Mesothelial cell of epicardium (in vitro differentiated cells): Measurements from ENCODE around the gene CRYBG3. TPM values are rescaled to one million over a fixed set of nuclear protein-coding genes. Genes with fewer than 3 reads are reported as not detected.

Experiments
- DNase-seq, 2 experiments: peaks; one replicate each; pipeline ENCODE4 v3.0.0; 2021; ENCODE audit warnings: low spot score in 2 of 2; ENCODE audit not compliant: unreplicated experiment in 2 of 2
- H3K27ac Mint-ChIP-seq: 2 replicates; pipeline ENCODE4 v1.8.0; 2021; ENCODE audit warnings: mixed read lengths
- H3K27me3 Mint-ChIP-seq: 2 replicates; pipeline ENCODE4 v1.8.0; 2021; ENCODE audit warnings: low read depth, mixed read lengths
- H3K36me3 Mint-ChIP-seq: 2 replicates; pipeline ENCODE4 v1.8.0; 2021; ENCODE audit warnings: mixed read lengths
- H3K4me1 Mint-ChIP-seq: 2 replicates; pipeline ENCODE4 v1.8.0; 2021; ENCODE audit warnings: mixed read lengths
- H3K4me3 Mint-ChIP-seq: 2 replicates; pipeline ENCODE4 v1.8.0; 2021; ENCODE audit warnings: mild to moderate bottlenecking, moderate library complexity, mixed read lengths
- H3K9me3 Mint-ChIP-seq: 2 replicates; pipeline ENCODE4 v1.8.0; 2021; ENCODE audit warnings: mixed read lengths
- total RNA-seq: library from RNA; stranded (reverse); gene quantifications from 3 replicates; pipeline ENCODE4 v1.2.1, GENCODE V29; 2021
- TF ChIP-seq, protein P1 (sequence below): fragments of 200-600 bp; sonication (generic); IDR thresholded peaks from one replicate; pipeline ENCODE4 v1.5.0; 2021; ENCODE audit warnings: antibody characterized with exemption; ENCODE audit not compliant: unreplicated experiment

The CRYBG3 gene
- total RNA-seq, 1 donor from 2014 or later = 6.8 TPM

DNA sequence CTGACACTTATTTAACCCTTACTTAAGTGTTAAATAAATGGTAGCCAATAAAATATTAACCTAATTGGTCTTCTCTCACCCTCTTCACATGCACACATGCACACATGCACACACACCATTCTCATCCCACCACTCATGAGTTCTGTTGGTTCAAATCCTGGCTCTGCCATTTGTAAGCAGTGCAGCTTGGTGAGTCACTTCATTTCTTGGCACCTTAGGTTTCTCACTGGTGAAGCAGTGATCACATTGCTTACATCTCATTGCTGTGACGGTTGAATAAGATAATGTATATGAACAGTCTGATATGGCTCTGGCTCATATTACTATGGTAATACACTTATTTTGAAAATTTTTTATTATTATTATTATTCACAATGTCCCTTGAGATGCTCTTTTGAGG lies 116.6 kb downstream of the CRYBG3 start:
- Mint-ChIP-seq H3K4me3 (no peak overlapping the region), H3K4me1 (peaks cover 3% of the 10 kb centered on the region), H3K27me3 (no peaks in the 10 kb centered on the region), H3K27ac (no peak overlapping the region), H3K9me3 (no peaks in the 10 kb centered on the region), H3K36me3 (peaks cover 7% of the 10 kb centered on the region)
- TF ChIP-seq, protein P1, sequence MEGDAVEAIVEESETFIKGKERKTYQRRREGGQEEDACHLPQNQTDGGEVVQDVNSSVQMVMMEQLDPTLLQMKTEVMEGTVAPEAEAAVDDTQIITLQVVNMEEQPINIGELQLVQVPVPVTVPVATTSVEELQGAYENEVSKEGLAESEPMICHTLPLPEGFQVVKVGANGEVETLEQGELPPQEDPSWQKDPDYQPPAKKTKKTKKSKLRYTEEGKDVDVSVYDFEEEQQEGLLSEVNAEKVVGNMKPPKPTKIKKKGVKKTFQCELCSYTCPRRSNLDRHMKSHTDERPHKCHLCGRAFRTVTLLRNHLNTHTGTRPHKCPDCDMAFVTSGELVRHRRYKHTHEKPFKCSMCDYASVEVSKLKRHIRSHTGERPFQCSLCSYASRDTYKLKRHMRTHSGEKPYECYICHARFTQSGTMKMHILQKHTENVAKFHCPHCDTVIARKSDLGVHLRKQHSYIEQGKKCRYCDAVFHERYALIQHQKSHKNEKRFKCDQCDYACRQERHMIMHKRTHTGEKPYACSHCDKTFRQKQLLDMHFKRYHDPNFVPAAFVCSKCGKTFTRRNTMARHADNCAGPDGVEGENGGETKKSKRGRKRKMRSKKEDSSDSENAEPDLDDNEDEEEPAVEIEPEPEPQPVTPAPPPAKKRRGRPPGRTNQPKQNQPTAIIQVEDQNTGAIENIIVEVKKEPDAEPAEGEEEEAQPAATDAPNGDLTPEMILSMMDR = no peak
- no peak for DNase-seq

DNA sequence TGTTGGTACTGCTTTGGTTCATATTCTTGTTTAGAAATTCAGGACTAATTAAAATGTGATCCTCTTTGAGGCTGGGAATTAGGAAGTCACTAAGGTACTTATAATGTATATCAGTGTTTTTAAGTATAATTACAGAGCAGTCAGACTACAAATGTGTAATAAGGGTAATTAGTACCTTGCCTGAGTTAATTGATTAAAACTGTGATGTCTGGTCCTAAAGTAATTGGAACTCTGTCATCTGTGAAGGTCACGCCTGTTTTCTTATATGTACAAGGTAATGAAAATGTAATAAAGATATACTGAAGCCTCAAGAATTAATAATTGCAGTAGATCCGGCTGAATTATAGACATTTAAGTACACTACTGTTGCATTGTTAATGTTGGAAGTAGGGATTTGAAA lies 117.6 kb downstream of the CRYBG3 start:
- DNase-seq = no peak
- Mint-ChIP-seq H3K27me3 (no peaks in the 10 kb centered on the region), H3K36me3 (peaks cover 8% of the 10 kb centered on the region), H3K9me3 (no peaks in the 10 kb centered on the region), H3K4me3 (no peak overlapping the region), H3K4me1 (peaks cover 3% of the 10 kb centered on the region), H3K27ac (no peak overlapping the region)
- TF ChIP-seq, protein P1 = no peak

DNA sequence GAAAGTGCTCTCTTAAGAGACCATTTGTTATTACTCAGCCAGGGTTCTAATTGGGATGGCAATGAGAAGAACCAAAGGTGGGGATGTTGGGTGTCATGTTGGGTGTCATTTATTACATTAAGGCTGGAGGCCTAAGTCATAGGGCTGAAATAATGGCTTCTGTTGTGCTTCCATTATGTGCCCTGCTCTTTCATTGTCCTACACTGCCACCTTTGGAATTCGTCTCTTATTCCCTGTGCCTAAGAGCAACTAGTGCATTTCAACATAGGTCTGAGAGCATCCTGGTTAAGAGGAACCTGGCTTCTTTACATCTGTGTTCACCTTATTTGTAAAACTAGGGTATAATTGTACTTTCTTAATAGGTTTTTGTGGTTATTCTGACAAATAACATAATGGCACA lies 118.2 kb downstream of the CRYBG3 start:
- H3K4me3 Mint-ChIP-seq = no peak overlapping the region
- peaks cover 3% of the 10 kb centered on the region for H3K4me1 Mint-ChIP-seq
- no peaks in the 10 kb centered on the region for H3K27me3 Mint-ChIP-seq
- no peak for DNase-seq
- H3K9me3 Mint-ChIP-seq = no peaks in the 10 kb centered on the region
- peaks cover 8% of the 10 kb centered on the region for H3K36me3 Mint-ChIP-seq
- no peak overlapping the region for H3K27ac Mint-ChIP-seq
- TF ChIP-seq, protein P1 = no peak

DNA sequence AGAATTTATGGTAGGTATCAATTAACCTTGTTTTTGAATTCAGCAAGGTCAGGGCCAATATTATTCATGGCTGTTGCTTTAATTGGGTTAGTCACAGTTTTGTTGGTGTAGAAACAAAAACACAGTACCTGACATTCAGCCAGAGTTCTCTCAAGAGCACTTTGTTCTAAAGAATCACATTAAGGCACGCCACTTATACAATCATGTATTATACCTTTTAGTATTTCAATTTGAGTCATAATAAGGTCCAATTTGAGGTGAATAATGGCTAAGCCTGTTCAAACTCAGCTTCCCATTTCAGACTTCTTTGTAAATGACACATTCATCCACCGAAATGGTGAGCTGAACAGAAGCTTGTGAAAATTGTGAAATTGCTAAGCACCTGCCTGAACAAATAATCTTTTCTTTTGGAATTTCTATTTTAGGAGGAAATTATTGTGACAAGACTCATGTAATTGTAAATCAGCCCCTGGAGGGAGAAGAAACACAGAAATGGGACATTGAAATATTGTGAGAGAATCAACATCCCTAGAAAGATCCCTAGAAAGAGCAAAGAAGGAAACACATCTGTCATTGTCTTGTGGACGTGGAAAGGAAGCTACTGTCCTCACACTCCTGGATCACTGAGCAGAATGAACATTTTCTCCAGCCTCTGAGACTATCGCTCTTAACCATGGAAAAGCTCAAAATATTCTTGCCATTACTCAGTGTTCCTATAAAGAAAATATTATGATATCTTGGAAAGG lies 121.2 kb downstream of the CRYBG3 start:
- Mint-ChIP-seq H3K4me3 (no peak overlapping the region), H3K9me3 (no peaks in the 10 kb centered on the region), H3K36me3 (peaks cover 19% of the 10 kb centered on the region), H3K27me3 (no peaks in the 10 kb centered on the region), H3K4me1 (no peaks in the 10 kb centered on the region), H3K27ac (no peak overlapping the region)
- TF ChIP-seq, protein P1 = no peak
- no peak for DNase-seq

DNA sequence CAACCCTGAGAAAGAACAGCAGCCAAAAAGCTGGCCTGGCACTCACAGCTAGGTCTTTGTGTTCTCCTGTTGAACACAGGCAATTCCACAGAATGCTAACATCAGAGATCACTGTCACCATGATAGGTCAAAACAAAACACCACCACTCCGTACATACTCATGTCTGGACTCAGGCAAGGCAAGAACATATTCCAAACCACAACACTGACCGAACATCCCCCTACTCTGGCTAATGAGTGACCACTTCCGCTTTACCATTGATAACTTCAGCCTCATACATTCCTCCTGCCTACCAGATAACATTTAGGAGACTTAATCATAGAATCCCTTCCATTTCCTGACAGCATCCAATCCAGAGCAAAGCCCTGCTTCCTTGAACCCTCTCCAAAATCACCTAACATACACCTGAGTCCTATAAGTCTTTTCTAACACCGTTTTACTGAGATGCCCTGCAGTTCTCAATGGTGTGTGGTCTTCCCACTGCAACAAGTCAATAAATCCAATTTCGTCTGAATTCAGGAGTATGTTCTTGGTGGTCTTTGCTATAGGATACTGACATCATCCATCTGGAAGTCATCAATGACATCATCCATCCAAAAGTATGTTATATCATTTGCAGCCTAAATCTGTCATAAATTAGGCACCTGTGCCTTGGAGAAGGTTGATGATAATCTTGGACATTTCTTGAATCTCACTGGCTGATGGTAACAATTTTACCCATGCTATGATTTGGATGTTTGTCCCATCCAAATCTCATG lies 126.7 kb downstream of the CRYBG3 start:
- H3K36me3 Mint-ChIP-seq = peaks cover 46% of the 10 kb centered on the region
- no peaks in the 10 kb centered on the region for H3K27me3 Mint-ChIP-seq
- H3K4me3 Mint-ChIP-seq = no peak overlapping the region
- H3K9me3 Mint-ChIP-seq = no peaks in the 10 kb centered on the region
- TF ChIP-seq, protein P1 = no peak
- H3K4me1 Mint-ChIP-seq = no peaks in the 10 kb centered on the region
- no peak overlapping the region for H3K27ac Mint-ChIP-seq
- DNase-seq = no peak
